Stimulated activated naive CD8-positive, alpha-beta T cell treated with anti-CD3 and anti-CD28 coated beads, Interleukin-15, Interleukin-2, amounts not matched to agents 100 ng/mL and 50 ng/mL, for 24 hours (primary cell): Measurements from ENCODE around the gene TSC1.
"Not testable (repeated sequence)": the region's sequence is repeated elsewhere in the genome, so short reads cannot be mapped to it uniquely, and the experiment has no call there.

Experiments used
- H3K27ac Mint-ChIP-seq: one replicate; pipeline ENCODE4 v1.8.0; 2021; ENCODE audit warnings: mild to moderate bottlenecking, mixed read lengths
- H3K27me3 Mint-ChIP-seq: one replicate; pipeline ENCODE4 v1.8.0; 2021; ENCODE audit warnings: mixed read lengths
- H3K36me3 Mint-ChIP-seq: one replicate; pipeline ENCODE4 v1.8.0; 2021; ENCODE audit warnings: low read depth, mixed read lengths
- H3K4me1 Mint-ChIP-seq: one replicate; pipeline ENCODE4 v1.8.0; 2021; ENCODE audit warnings: low read depth, mixed read lengths
- H3K4me3 Mint-ChIP-seq: one replicate; pipeline ENCODE4 v1.8.0; 2021; ENCODE audit warnings: mild to moderate bottlenecking, mixed read lengths
- H3K9me3 Mint-ChIP-seq: one replicate; pipeline ENCODE4 v1.8.0; 2021; ENCODE audit warnings: mixed read lengths

The TSC1 gene

GRCh38 chr9:132944294-132945185 is at the start of gene TSC1:
TSC1 (minus strand) TSS chr9:132944616; CDS start chr9:132928872, 15,744 bp downstream.
- H3K36me3 Mint-ChIP-seq, result no peaks in the 10 kb centered on the region
- no peaks in the 10 kb centered on the region for H3K9me3 Mint-ChIP-seq
- H3K4me3 Mint-ChIP-seq, result peak within 1 kb of the TSS; percentile 92
- peaks cover 26% of the 10 kb centered on the region for H3K4me1 Mint-ChIP-seq
- no peaks in the 10 kb centered on the region for H3K27me3 Mint-ChIP-seq
- H3K27ac Mint-ChIP-seq, result peak within 1 kb of the TSS; percentile 98

GRCh38 chr9:132993511-132993939 is 49.1 kb upstream of the TSC1 start:
- H3K4me1 Mint-ChIP-seq, result peaks cover 16% of the 10 kb centered on the region
- H3K9me3 Mint-ChIP-seq, result no peaks in the 10 kb centered on the region
- no peaks in the 10 kb centered on the region for H3K36me3 Mint-ChIP-seq
- peaks cover 15% of the 10 kb centered on the region for H3K27me3 Mint-ChIP-seq
- H3K4me3 Mint-ChIP-seq, result no peak overlapping the region
- H3K27ac Mint-ChIP-seq, result no peak overlapping the region

GRCh38 chr9:132991351-132992300 is 47.2 kb upstream of the TSC1 start:
- Mint-ChIP-seq H3K36me3 (no peaks in the 10 kb centered on the region), H3K4me1 (peaks cover 16% of the 10 kb centered on the region), H3K27ac (no peak overlapping the region), H3K4me3 (no peak overlapping the region), H3K27me3 (peaks cover 15% of the 10 kb centered on the region), H3K9me3 (no peaks in the 10 kb centered on the region)

GRCh38 chr9:132990781-132991180 is 46.4 kb upstream of the TSC1 start:
- no peaks in the 10 kb centered on the region for H3K36me3 Mint-ChIP-seq
- H3K27me3 Mint-ChIP-seq, result peaks cover 19% of the 10 kb centered on the region
- H3K4me3 Mint-ChIP-seq, result no peak overlapping the region
- H3K27ac Mint-ChIP-seq, result no peak overlapping the region
- no peaks in the 10 kb centered on the region for H3K9me3 Mint-ChIP-seq
- H3K4me1 Mint-ChIP-seq, result peaks cover 16% of the 10 kb centered on the region

DNA sequence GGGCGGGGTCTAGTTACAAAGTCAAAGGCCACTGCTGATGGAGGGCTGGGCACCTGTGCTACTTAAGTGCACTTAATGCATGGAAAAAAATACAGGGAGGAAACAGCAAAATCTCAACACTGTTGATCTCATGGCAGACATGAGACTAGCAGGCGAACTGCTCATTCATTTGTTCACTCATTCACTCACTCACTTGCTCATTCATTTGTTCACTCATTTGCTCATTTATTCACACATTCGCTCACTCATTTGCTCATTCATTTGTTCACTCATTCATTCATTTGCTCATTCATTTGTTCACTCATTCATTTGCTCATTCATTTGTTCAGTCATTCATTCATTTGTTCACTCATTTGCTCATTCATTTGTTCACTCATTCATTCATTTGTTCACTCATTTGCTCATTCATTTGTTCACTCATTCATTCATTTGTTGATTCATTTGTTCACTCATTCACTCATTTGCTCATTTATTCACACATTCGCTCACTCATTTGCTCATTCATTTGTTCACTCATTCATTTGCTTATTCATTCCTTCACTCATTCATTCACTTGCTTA is 45.7 kb upstream of the TSC1 start:
- H3K9me3 Mint-ChIP-seq, H3K36me3 Mint-ChIP-seq, H3K4me3 Mint-ChIP-seq, H3K27ac Mint-ChIP-seq: not testable (repeated sequence)
- peaks cover 19% of the 10 kb centered on the region for H3K27me3 Mint-ChIP-seq
- peaks cover 16% of the 10 kb centered on the region for H3K4me1 Mint-ChIP-seq

DNA sequence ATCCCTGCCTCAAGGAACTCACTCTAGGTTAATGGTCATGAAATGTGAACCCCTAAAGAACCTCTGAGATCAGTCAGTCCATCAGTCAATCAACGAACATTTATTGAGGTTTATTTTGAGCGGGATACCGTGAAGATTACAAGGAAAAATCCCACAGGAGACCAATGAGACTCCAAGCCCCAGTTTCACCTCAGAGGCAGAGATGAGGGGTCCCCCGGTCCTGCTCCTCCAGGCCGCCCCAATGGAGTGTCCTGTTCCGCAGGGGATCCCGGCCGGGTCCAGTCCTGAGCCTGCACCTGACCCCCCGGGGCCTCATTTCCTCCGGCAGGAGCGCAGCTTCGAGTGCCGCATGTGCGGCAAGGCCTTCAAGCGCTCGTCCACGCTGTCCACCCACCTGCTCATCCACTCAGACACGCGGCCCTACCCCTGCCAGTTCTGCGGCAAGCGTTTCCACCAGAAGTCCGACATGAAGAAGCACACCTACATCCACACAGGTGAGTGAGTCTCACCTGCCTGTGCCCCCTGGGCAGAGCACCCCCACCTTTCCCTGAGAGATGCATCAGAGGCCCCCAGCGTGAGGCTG is 45.1 kb upstream of the TSC1 start:
- Mint-ChIP-seq H3K27me3 (peaks cover 18% of the 10 kb centered on the region), H3K36me3 (no peaks in the 10 kb centered on the region), H3K4me1 (peaks cover 14% of the 10 kb centered on the region)

GRCh38 chr9:132989014-132989310 is 44.5 kb upstream of the TSC1 start:
- no peaks in the 10 kb centered on the region for H3K36me3 Mint-ChIP-seq
- no peaks in the 10 kb centered on the region for H3K9me3 Mint-ChIP-seq
- H3K4me1 Mint-ChIP-seq, result peaks cover 11% of the 10 kb centered on the region
- peaks cover 15% of the 10 kb centered on the region for H3K27me3 Mint-ChIP-seq
- no peak overlapping the region for H3K27ac Mint-ChIP-seq
- H3K4me3 Mint-ChIP-seq, result no peak overlapping the region

More for the DNA sequence above, 45.1 kb upstream of the TSC1 start:
- Mint-ChIP-seq H3K9me3 (no peaks in the 10 kb centered on the region), H3K27ac (no peak overlapping the region), H3K4me3 (no peak overlapping the region)

- Mint-ChIP-seq H3K27ac (no peak overlapping the region), H3K4me3 (no peak overlapping the region), H3K9me3 (no peaks in the 10 kb centered on the region), H3K4me1 (peaks cover 11% of the 10 kb centered on the region), H3K36me3 (no peaks in the 10 kb centered on the region), H3K27me3 (peaks cover 15% of the 10 kb centered on the region)
Measured at GRCh38 chr9:132988244-132989013, 44.0 kb upstream of the TSC1 start.

DNA sequence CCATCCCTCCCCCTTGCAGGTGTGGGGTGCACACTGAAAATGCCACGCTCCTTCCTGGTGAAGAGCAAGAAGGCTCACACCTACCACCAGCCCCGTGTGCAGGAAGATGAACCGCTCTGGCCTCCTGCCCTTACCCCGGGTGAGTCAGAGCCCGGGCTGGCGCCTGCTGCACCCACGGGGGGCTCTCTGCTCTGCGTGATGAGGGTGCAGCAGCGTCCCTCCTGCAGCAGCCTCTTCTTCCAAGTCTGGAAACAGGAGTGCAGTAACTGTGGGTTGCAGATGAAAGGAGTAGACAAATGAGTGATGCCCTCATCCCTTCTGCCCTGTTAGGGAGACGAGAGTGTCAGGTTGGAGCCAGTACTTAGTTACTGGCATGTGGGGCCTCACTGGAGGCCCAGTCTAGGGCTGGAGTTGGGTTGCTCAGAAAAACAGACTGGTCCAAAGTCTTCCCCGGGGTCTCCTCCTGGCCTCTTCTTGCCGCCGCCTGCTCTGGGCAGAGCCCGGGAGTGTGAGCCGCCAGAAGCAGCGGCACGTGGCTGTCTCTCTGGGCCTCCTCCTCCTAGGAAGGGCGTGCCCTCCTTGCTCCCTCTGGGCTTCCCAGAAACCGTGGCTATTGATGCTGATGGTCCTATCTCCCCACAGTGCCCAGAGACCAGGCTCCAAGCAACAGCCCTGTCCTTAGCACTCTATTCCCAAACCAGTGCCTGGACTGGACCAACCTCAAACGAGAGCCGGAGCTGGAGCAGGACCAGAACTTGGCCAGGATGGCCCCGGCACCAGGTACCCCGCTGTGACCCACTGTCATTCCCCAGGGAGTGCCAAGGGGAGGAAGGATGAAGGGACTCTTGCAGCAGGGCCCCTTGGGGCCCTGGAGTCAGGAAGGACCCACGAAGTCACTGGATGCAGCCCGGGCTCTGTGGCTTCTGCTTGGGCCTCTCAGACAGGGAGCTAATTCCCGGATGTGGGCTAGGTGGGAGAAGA is 42.5 kb upstream of the TSC1 start:
- H3K4me1 Mint-ChIP-seq, result peaks cover 6% of the 10 kb centered on the region
- peaks cover 17% of the 10 kb centered on the region for H3K27me3 Mint-ChIP-seq
- no peaks in the 10 kb centered on the region for H3K36me3 Mint-ChIP-seq
- no peaks in the 10 kb centered on the region for H3K9me3 Mint-ChIP-seq
- H3K4me3 Mint-ChIP-seq, result no peak overlapping the region
- no peak overlapping the region for H3K27ac Mint-ChIP-seq

DNA sequence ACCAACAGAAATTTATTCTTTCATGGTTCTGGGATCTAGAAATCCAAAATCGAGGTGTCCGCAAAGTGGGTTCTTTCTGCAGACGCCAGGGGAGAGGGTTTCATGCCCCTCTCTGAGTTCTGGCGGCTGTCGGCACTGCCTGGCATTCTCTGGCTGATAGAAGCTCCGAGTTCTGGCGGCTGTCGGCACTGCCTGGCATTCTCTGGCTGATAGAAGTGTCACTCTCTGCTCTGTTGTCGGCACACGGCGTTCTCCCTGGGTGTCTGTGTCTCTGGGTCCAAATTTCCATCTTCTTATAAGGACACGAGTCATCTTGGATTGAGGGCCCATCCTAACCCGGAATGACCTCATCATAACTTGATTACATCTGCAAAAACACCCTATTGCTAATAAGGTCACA is 41.7 kb upstream of the TSC1 start:
- Mint-ChIP-seq H3K9me3 (no peaks in the 10 kb centered on the region), H3K4me3 (no peak overlapping the region), H3K27ac (no peak overlapping the region), H3K4me1 (no peaks in the 10 kb centered on the region), H3K36me3 (no peaks in the 10 kb centered on the region), H3K27me3 (peaks cover 16% of the 10 kb centered on the region)

- no peak overlapping the region for H3K27ac Mint-ChIP-seq
- peaks cover 22% of the 10 kb centered on the region for H3K27me3 Mint-ChIP-seq
- H3K9me3 Mint-ChIP-seq, result no peaks in the 10 kb centered on the region
- H3K36me3 Mint-ChIP-seq, result no peaks in the 10 kb centered on the region
- no peak overlapping the region for H3K4me3 Mint-ChIP-seq
- H3K4me1 Mint-ChIP-seq, result no peaks in the 10 kb centered on the region
Measured at GRCh38 chr9:132985489-132985888, 41.1 kb upstream of the TSC1 start.

DNA sequence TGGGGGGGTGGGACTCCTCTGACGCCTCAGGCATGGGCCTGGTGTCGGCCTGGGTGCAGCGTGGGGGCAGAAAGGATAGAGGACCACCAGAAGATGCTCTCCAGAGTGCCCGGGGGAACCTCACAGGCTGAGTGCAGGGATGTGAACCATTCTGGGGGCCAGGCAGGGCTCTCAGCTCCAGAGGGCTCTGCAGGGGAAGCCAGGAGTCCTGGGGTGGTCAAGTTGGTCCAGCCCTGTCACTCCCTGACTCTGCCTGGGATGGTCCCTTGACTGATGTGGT is 40.6 kb upstream of the TSC1 start:
- Mint-ChIP-seq H3K27me3 (peaks cover 21% of the 10 kb centered on the region), H3K4me3 (no peak overlapping the region), H3K9me3 (no peaks in the 10 kb centered on the region), H3K36me3 (no peaks in the 10 kb centered on the region), H3K27ac (no peak overlapping the region), H3K4me1 (no peaks in the 10 kb centered on the region)

DNA sequence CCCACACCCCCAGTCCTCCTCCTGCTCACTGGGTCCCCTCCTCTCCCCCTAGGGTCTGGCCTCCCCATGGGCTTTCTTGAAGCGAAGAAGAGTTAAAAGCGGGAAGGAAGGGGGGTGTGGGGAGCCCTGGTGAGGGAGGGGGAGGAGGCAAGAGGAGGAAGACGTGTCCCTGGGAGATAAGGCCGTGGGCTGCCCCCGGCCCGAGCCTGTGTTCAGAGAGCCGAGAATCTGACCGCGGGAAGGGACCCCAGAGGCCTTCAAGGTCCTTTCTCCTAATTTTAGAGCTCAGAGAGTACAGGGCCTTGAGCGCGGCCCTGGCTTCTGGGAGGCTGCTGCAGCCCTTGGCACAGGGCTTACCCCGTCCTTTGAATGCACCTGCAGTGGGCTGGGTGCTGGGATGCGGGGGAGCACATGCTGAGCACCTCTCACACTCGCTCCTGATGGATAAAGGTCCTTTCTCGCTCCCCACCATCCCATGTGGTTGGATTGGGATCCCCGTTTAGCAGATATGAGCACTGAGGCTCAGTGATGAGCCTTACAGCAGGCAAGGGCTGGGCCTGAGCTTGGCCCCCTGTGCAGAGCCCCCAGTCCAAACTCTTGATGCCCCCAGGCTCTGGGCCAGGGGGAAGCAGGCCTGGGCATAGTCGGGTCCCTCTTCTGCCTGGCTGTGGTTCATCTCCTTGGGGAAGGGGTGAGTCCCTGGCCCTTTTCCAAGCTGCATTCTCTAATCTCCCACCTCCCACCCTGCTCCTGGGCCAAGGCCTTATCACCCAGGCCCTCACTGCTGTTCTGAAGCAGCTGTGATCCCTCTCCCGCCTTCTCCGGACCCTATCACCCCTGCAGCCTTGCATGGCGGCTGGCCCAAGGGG is 40.0 kb upstream of the TSC1 start:
- Mint-ChIP-seq H3K27ac (no peak overlapping the region), H3K4me3 (no peak overlapping the region), H3K4me1 (no peaks in the 10 kb centered on the region), H3K9me3 (no peaks in the 10 kb centered on the region), H3K27me3 (peaks cover 26% of the 10 kb centered on the region), H3K36me3 (no peaks in the 10 kb centered on the region)
